OCI-LY1 (cell line): Measurements from ENCODE around the gene ROPN1L.

Experiments
- EZH2 ChIP-seq: fragments of 200-600 bp; sonication (generic), shearing (Covaris generic); IDR thresholded peaks from 2 replicates; pipeline ENCODE4 v1.8.0; 2017; ENCODE audit warnings: borderline replicate concordance, mixed run types, mild to moderate bottlenecking, antibody characterized with exemption, low read length, moderate library complexity, mixed read lengths
- TF ChIP-seq, protein P1 (sequence below): fragments of 200-600 bp; sonication (generic), shearing (Covaris generic); IDR thresholded peaks from 2 replicates; pipeline ENCODE4 v1.5.1; 2017; ENCODE audit warnings: mild to moderate bottlenecking, antibody characterized with exemption, low read length, moderate library complexity, mixed read lengths

DNA sequence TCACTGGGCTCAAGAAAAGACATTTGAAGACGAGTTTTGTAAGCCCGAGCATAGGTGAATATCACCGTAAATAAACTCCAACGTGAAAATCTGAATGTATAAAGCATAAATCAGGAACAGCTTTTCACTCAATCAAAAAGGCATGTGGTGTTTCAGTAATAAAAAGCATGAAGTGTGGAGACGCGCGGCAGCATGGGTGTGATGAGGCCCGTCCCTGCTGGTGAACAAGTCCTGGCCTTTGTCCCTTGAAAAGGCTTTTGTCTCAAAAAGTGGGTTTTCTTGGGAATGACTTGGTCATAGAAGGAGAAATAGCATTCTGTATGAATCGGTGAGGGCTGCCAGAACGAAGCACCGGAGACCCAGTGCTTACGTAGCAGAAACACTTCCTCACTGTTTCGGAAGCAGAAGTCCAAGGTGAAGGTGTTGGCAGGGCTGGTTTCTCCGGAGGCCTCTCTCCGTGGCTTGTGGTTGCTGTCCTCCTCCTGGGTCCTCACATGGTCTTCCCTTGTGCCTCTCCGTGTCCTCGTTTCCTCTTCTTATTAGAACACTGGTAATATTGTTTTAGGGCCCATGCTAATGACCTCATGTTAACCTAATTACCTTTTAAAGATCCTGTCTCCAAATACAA lies 24.9 kb downstream of the ROPN1L start:
- TF ChIP-seq, protein P1, sequence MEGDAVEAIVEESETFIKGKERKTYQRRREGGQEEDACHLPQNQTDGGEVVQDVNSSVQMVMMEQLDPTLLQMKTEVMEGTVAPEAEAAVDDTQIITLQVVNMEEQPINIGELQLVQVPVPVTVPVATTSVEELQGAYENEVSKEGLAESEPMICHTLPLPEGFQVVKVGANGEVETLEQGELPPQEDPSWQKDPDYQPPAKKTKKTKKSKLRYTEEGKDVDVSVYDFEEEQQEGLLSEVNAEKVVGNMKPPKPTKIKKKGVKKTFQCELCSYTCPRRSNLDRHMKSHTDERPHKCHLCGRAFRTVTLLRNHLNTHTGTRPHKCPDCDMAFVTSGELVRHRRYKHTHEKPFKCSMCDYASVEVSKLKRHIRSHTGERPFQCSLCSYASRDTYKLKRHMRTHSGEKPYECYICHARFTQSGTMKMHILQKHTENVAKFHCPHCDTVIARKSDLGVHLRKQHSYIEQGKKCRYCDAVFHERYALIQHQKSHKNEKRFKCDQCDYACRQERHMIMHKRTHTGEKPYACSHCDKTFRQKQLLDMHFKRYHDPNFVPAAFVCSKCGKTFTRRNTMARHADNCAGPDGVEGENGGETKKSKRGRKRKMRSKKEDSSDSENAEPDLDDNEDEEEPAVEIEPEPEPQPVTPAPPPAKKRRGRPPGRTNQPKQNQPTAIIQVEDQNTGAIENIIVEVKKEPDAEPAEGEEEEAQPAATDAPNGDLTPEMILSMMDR = no peak
- no peak for TF ChIP-seq EZH2
